H54 (cell line): ENCODE data around the gene STRA8.

Experiments
- DNase-seq: peaks from one replicate; pipeline ENCODE4 v3.0.0; 2011; ENCODE audit warnings: low spot score, mixed read lengths; ENCODE audit not compliant: insufficient read length
- FAIRE-seq: peaks from 3 replicates; lab custom pipeline; 2011; peaks lifted over from hg19 to GRCh38; lab: Jason Lieb, UNC
- POLR2A ChIP-seq: IDR thresholded peaks from 2 replicates; pipeline ENCODE4 v1.6.1; 2011; ENCODE audit warnings: low read depth, mild to moderate bottlenecking, low read length

The STRA8 gene, protein sequence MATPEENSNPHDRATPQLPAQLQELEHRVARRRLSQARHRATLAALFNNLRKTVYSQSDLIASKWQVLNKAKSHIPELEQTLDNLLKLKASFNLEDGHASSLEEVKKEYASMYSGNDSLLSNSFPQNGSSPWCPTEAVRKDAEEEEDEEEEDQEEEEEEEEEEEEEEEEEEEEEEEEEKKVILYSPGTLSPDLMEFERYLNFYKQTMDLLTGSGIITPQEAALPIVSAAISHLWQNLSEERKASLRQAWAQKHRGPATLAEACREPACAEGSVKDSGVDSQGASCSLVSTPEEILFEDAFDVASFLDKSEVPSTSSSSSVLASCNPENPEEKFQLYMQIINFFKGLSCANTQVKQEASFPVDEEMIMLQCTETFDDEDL

DNA sequence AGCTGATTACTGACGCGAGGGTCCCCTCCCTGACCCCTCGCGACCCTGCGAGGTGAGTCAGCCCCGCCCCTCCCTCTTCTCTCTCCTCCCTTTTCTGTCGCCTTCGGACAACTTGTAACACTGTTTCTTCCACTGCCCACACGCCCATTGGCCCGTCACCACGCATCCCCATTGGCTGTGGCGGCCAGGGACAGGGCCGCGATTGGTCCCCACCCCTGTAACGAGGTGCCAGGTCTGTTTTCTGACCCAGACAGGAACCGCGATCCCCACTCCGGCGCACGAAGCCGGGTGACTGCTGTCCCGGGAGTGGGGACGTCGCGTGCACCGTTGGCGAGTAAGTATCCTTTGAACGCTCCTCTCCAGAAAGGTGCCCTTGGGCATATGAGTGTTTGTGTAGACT is at the start of gene STRA8:
Gene STRA8 (plus strand): TSS at position 269 of the 400 bp plus-strand sequence. CDS start 6,687 bp downstream, outside the sequence.
- no peak for FAIRE-seq
- DNase-seq = no peak

DNA sequence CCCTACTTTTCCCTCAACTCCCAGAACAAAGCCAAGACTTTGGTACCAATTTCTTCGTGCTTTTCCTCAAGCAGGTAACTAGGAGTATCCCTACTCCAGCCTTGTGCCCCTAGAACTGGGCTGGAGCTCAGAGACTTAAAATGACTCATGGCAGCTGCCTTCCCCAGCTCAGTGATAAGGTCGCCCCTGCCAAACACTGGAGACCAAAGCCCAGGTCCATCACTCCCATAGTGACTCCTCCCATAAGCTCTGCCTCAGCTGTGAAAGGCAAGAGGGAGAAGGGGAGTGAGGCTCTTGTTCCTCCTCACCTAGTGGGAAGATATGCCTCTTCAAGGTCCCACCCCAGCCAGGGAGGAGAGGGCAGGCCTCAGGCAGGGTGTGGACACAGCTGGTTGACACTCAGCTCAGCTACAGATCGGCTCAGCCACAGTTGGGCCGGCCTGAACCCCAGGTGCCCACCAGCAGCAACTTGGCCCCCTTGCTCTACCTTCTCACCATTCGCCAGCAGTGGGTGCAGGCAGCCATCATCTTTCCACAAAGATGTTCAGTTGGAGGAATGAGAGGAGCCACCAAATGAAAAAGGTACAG is 49.3 kb upstream of the STRA8 start:
- FAIRE-seq (no peak), DNase-seq (no peak)
- TF ChIP-seq POLR2A = no peak

More for the DNA sequence above, at the start of gene STRA8:
- TF ChIP-seq POLR2A = no peak

DNA sequence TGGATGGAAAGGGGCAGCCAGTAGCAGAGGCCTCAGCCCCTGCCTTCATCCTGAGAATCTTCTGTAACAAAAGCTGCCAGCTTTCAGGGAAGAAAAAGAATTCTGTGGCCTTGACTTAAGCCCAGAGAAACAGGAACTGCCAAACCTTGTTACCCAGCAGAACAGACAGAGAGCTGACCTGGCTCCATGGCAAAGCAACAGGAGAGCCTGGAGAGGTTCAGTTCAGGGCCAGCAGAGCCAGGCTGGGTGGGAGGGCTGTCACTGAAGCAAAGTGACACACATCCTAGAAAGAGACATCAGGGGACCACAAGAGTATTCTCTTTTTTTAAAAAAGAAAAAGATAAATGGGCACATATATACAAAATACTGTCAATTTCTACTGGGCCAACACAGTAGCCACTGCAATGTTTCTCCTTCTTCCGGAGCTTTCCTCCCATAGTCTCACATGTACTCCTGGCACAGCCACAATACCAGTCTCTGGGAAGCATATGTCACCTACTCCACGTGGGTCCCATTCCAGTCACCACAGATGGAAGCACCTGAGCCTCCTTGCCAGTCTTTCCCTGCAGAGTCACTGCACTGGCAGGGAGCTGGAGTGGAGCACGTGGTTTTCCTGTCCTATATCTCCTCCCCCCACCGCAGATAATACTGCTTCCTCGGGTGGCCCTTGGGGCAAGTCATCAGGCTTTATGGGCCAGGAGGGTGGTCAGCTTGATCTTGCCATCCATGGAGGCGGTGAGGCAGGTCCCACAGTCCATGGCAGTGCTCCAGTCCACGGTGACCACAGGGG is 48.0 kb upstream of the STRA8 start:
- FAIRE-seq (no peak), DNase-seq (no peak)
- no peak for TF ChIP-seq POLR2A

DNA sequence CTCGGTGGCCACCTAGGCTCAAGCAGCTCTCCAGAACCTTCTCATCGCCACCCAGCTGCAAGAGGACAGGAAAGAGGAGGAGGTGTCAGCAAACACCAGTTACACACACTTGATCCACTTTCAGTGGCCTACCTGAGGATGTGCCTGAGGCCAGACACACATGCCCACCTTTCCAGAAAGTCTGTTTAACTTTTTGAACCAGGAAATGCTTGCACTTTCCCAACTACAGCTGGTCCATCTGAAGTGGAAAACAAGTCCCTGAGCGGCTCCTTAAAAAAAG is 47.4 kb upstream of the STRA8 start:
- FAIRE-seq = no peak
- no peak for TF ChIP-seq POLR2A
- DNase-seq = no peak

DNA sequence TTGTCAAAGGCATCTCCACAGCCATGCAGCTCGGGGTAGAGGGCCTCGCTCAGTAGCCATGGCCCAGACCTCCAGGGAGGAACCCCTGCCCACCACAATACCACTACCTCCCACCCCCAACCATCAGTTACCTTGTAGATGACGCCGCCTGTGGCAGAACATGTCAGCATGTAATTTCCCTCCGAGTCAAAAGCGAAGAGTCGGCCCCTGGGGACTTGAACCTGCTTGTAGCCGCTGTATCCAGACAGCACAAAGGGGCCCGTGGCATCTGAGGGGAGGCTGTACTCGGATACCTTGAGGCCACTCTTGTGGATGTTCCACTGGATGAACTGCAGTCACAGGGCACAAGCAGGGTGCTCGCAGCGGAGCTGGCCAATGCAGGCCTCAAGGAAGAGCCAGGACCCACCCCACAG is 46.8 kb upstream of the STRA8 start:
- DNase-seq (no peak), FAIRE-seq (no peak)
- TF ChIP-seq POLR2A = no peak

DNA sequence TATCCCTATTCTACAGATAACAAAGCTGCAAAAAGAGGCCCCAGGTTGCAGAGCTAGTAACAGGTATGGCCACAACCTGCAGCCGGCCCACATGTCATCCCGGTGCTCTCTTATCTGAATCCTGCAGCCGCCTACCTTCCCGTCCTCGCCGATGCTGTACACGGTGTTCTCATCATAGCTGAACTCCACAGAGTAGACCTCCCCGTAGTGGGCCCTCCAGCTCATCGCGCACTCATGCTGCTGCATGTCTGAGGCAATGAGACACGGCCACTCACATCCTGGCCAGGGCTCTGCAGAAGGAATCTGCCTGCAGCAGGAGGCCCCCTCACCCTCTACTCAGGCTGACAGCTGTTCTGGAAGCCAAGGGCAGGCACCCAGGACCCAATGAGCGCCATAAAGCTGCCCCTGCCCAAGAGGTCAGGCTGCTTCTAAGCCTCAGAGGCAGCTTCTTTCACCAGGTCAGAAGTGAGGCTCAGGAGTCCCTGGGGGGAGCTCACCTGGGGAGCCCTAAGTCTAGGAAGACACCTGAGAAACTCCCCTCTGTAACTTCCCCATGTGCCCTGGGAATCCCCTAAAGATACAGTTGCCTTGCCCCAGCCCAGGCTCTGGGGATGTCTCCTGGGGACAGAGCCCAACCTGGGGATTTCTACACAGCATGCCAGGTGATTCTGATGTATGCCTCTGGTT is 45.2 kb upstream of the STRA8 start:
- DNase-seq (no peak), FAIRE-seq (no peak)
- no peak for TF ChIP-seq POLR2A

DNA sequence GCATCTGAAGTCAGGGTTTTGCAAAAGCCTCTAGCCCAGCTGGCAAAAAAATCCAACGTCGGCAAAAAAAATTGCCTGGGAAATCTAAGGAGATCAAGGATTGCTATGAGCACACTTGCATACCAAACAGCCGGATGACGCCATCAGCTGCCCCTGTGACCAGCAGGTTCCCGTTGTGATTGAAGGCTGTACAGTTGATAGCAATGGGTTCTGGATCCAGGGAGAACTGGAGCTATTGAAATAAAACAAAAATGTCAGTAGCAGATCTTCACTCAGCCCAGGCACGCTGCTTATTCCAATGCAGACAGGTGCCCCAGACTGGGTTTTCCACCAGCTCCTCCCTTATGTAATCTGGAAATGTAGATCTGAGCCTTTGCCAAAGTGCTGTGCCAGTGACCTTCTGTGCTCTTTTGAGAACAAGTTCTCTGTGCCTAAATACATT is 44.4 kb upstream of the STRA8 start:
- DNase-seq = no peak
- no peak for FAIRE-seq
- no peak for TF ChIP-seq POLR2A

DNA sequence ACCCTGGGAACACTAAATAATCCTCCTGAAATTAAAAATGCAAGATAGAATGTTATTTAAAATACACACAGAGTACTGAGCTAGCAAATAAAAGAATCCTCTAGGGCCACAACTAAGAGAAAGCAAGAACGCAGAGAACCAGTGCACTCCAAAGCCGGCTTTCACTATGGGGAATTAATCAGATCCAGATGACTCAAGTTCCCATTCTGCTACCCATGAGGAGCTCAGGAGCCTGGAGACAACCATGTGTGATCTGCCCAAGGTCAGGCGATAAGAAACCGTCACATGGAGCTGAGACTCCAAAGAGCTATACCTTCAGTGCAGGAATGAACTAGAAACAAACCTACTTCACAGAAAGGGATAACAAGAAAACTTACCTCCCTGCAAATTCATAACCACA is 43.7 kb upstream of the STRA8 start:
- DNase-seq (no peak), FAIRE-seq (no peak)
- no peak for TF ChIP-seq POLR2A

DNA sequence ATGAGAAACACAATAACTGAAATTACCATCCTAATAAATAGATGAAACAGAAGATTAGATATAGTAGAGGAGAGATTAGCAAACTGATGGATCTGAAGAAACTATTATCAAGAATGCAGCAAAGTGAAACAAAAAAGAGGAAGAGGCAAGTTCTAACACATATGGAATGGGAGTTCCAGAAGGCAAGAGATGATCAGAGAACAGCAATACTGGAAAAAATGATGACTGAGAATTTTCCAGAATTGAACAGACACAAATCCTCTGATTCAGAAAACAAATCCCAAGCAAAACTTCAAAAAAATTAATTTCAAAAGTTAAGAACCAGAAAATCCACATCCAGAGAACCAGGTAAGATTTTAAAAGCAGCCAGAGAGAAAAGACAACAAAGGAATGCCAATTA is 42.9 kb upstream of the STRA8 start:
- no peak for FAIRE-seq
- TF ChIP-seq POLR2A = no peak
- no peak for DNase-seq

DNA sequence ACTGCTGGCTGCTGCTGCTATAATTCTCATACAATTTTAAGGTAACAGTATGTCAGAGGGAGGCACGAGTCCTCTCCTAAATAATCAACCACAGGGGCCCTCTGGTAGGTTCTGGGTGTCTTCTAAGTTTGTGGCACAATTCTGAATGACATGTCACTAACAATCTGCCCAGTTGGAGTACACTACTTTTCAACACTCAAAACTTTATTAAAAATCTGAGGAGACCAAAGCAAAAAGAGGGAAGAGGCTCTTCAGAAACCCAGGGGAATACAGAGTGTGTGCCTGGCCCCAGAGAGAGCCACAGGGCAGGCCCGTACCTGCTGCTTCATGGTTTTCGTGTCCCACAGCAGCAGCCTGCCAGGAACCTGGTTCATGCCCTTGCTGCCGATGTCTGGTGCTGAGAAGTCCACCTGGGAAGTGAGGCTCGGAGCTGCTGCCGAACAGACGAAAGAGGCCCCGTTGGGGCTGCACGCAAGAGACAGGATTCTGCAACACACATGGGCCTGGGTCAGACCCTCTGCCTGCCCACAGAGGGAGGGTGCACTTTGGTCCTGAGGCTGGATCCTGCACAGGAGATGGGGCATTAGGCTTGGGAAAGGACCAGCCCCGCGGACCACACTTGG is 40.6 kb upstream of the STRA8 start:
- FAIRE-seq (no peak), DNase-seq (no peak)
- no peak for TF ChIP-seq POLR2A

DNA sequence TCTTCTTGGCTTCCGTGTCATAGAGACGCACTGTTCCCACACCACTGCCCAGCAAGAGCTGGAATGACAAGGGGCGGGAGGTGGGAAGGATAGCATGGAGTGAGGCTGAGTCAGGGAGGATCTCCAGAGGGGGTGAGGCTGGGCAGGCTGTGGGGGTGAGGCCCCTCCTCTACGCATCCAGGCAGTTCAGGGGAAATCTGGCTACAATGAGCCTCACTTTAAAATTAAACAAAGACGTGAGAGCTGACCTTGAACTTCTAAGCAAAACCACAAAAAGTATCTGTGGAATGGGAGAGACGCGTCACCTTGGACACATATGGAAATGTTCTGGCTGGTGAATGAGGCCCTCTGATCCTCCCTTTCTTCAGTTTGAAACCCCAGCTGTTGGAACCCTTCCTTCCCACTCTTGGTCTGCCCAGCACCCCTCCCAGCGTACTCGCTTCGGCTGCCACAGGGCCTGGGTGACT is 40.0 kb upstream of the STRA8 start:
- no peak for TF ChIP-seq POLR2A
- no peak for FAIRE-seq
- no peak for DNase-seq

DNA sequence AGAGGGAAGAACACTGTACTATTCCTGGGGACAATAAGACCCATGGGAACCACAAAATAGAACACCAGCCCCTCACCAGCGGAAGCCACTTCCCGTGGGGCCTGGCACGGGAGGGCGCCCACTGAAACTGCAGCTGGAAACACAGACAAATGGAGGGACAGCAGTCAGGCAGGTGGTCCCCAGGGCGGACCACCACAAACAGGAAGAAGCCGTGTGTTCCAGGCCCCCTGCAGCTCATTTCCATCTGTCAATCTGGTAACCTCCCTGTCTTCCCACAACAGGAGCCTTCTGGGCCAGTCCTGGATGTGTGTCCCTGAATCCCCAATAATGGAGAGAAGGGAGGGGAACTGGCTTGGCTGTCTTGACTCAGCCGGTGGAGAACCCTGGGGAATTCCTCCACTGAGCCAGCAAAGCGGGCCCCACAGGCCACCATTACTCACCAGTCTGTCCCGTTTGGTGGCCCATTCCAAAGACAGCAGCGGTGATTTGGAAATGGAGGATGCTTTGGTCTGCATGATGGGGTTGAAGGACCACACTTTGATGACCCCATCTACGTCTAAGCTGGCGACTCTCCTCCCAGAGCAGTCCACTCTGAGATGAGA is 39.0 kb upstream of the STRA8 start:
- DNase-seq = no peak
- no peak for FAIRE-seq
- TF ChIP-seq POLR2A = no peak

DNA sequence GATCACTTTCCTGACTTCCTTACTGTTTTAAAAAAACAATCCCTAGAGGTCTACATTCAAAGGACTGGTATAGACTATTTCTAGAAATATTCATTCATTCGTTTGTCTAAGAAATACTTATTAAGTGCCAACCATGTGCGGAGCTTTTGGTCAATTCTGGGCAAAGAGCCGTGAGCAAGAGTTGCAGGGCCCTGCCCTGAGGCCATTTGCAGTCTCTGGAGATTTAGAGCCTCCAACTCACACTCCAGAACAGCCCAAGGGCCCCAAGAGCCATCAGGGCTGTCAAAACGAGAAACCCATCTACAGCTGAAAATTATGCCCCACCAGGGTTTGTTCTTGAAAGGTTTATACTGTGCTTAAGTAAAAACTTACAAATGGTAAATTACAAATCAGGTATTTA is 38.5 kb upstream of the STRA8 start:
- TF ChIP-seq POLR2A = no peak
- no peak for DNase-seq
- no peak for FAIRE-seq
